Muscle of back (tissue), 11 donors: ENCODE measurements around the gene ZSCAN22. TPM values are rescaled to one million over a fixed set of nuclear protein-coding genes. Genes with fewer than 3 reads are reported as not detected.
A peak's percentile ranks its signal among the peaks of the same experiment; 100 is the strongest.
"Not testable (repeated sequence)": the region's sequence is repeated elsewhere in the genome, so short reads cannot be mapped to it uniquely, and the experiment has no call there.

ENCODE experiments used
- DNase-seq, 3 donors: peaks; one replicate each; pipeline versions ENCODE4 v3.0.0 to v3.0.0-alpha.2; 2013
- polyA plus RNA-seq, 10 donors: library from polyadenylated mRNA; unstranded; fragments of 120-200 nt; gene quantifications; one replicate each; pipeline ENCODE4 v1.2.1, GENCODE V29; 2013; ENCODE audit not compliant: insufficient read length in 10 of 10

ZSCAN22 gene
- polyA plus RNA-seq, 10 donors = 2.7 to 3.4 (median 2.9) TPM

DNA sequence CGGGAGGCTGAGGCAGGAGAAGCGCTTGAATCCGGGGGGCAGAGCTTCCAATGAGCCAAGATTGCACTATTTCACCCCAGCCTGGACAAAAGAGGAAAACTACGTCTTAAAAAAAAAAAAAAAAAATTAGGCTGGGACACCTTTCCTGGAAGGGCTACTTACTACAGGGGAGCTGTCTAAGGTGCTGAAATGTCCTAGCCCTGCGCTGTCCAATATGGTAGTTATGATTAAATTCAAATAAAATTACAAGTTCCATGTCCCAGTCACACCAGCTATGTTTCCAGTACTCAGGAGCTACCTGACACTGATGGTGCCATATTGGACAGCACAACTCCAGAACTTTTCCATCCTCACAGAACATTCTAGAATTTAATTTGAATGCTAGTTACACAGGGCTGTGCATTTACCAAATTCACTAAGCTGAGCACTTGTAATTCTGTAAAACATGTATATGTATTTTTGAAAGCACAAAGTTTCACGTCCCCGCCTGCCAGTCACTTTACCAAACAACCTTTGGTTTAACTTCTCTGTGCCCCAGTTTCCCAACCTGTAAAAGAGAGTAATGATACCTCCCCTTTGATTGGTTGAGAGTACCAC, 9.2 kb upstream of the ZSCAN22 start:
- DNase-seq = peak; percentile 13 to 57 (median 50)

DNA sequence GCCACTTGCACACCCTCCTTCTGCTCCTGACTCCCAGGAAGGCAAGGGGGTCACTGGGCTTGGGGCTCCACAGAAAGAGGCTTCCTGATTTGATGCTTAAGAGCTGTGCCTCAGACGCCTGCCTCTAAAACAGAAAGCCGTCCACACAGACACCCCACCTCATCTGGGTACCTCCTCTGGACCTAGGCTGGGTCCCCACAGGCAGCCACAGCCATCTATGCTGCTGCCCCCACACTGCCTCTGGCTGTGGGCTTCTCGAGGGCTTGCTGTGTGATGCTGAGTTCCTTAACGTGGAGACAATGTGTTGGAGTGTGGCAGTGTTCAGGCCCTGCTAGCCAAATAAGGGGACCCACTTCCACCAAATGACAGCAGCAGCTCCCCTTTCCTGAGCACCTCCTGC, 8.5 kb upstream of the ZSCAN22 start:
- no peak for DNase-seq

DNA sequence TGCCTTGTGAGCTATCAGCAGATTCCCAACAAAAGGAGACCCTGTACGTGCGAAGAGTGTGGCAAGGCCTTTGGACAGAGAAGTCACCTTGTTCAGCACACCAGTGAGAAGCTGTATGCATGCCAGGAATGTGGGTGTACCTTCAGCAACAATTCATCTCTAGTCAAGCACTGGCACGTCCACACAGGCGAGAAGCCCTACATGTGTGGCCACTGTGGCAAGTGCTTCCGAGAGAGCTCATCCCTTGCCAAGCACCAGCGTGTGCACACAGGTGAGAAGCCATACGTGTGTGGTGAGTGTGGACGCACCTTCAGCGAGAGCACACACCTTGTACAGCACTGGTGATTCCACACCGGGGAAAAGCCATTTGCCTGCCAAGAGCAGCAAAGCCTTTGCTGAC, 7.6 kb upstream of the ZSCAN22 start:
- no peak for DNase-seq

DNA sequence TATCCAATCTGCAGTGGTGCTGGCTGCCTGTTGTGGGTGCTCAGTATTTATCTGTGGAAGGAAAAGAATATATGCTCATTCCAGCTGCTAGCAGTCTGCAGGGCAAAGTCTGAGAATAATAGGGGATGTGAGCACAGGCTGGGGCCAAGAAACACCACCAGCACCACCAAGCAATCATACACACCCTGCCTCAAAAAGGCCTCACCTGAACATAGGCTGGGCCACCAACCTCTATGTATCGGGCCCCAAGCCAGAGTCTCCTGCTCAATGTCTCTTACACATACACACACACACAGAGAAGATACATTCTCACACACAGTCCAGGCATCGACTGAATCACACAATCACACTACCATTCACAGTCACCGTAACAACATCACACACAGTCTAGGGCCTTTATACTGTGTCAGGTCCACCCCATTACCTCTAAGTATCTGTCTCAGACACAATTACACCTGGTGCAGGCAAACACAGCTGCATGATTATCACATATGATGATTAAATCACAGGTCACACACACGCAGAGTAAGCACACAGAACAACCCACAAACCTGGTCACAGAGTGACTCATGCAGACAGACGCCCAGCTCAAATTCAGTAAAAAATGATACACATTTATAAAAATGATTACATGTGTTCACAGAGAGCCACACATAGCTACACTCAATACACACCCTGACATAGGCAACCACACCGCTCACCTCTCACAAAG, 1.3 kb upstream of the ZSCAN22 start:
- DNase-seq = no peak

DNA sequence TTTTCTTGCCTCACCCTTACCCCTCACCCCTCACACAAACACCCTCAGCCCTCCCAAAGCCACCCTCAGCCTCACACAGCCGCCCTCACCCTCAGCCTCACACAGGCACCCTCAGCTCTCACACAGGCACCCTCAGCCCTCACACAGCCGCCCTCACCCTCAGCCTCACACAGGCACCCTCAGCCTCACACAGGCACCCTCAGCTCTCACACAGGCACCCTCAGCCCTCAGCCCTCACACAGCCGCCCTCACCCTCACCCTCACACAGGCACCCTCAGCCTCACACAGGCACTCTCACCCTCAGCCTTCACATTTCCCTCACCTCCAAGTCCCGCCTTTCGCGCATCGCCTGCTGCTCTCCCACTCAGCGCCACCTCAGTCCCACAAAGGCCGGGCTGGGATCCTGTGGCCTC, 287 bp upstream of the ZSCAN22 start:
- no peak for DNase-seq

DNA sequence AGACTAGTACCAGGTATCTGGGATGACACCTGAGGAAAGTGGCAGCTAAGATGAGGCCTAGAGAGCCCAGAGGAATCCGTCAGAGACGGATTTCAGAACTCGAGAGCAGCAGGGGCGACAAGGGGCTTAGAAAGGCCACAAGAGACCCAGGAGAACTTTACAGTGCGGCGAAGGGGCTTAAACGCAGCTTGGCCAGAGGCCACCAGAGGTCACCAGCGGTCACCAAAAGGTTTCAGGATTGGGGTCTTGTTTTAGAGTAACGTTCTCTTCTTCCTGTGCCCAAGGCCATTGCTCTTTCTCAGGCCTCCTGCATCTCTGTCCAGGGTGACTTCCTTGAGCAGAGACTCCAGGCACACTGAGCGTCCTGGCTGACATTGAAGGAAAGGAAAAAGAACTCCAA, 2.2 kb downstream of the ZSCAN22 start:
- DNase-seq = peak in 1 of 3 donors; percentile 11

DNA sequence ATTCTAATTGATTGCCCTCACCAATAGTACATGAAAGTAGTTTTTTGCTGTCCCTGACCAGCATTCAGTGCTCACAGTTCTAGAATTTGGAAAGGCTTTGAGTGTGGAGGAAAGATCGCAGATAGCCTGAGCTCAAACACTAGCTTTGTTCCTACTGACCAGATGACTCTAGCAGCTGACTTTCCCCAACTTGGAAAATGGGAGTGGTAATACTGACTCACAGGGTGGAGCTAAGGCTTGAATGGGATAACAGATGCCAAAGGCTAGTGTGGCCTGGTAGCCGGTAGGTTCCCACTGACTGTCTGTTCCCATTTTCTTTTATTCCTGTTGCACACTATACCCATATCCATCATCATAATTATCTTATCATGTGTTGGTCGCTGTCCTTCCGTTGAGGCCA, 3.7 kb downstream of the ZSCAN22 start:
- peak in 1 of 3 donors; percentile 14 for DNase-seq

DNA sequence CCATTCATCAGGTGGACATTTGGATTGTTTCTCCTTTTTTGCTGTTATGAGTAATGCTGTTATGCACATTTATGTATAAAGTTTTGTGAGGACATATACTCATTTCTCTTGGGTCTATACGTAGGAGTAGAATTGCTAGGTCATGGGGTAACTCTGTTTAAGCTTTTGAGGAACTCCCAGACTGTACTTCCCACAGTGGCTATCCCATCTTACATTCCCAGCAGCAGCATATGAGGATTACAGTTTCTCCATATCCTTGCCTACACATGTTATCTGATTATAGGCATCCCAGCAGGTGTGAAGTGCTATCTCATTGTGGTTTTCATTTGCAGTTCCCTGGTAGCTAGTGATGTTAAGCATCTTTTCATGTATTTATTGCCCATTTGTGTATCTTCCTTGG, 5.9 kb downstream of the ZSCAN22 start:
- no peak for DNase-seq

DNA sequence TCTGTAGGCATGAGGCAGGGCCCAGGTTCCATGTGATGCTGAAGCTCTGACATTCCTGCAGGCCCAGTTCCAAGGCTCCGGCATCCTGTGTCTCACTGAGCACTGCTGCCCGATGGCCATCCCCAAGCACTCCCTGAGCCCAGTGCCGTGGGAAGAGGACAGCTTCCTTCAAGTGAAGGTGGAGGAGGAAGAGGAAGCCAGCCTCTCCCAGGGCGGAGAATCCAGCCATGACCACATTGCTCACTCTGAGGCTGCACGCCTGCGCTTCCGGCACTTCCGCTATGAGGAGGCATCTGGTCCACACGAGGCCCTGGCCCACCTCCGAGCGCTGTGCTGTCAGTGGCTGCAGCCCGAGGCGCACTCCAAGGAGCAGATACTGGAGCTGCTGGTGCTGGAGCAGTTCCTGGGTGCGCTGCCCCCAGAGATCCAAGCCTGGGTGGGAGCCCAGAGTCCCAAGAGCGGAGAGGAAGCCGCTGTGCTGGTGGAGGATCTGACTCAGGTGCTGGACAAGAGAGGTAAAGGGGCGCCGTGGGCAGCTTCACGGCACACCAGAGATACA, 8.0 kb downstream of the ZSCAN22 start:
- DNase-seq = no peak

DNA sequence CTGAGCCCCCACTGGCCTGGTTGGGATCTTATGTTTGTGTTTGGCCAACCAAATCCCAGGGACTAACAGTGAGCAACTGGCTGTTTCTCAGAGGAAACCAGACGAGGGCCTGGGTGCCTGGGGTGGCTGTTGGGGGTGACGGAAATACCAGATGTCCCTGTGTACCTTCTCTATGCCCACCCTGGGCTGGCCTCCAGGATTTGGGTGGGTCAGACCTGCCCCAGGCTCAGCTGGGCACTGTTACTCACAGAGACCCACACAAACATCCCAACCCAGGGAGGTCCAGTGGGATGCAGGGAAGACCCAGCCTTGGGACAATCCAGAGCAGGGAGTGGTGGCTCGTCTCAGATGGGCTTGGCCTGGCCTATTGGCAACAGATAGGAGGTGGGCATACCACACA, 8.8 kb downstream of the ZSCAN22 start:
- DNase-seq = no peak

DNA sequence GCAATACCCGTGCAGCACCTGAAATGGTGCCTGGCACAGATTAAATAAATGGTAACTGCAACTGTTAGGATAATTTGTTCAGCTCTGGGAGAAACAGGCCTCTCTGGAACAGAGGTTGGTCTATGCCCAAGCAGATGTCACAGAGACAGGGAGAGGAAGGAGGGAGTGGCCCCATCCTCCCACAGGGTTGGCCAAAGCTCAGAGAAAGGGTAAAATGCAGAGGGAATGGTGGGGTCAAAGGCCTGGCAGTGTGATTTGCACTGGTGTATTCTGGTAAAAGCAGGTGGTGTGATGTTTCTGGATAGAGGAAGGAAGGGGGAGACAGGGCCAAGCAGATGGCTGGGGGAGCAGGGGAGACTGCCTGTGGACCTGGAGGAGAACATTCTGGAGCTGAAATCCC, 9.4 kb downstream of the ZSCAN22 start:
- DNase-seq = no peak

DNA sequence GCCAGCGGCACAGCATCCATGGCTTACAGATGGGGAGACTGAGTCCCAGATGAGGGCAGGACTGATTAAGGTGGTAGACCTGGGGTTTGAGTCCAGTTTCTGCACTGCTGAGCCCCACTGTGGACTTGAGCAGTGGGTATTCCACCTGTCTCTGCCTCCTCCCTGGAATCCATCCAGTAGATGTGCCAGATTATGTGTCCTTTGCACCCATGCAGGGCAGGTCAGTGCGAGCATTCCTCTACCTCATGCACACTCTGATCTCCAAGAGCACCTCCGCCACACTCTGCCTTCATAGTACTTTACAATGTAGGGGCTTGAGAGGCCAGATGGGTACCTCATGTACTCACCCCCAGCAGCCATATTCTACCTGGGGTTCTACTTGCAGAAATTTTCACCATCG, 10.0 kb downstream of the ZSCAN22 start:
- no peak for DNase-seq

DNA sequence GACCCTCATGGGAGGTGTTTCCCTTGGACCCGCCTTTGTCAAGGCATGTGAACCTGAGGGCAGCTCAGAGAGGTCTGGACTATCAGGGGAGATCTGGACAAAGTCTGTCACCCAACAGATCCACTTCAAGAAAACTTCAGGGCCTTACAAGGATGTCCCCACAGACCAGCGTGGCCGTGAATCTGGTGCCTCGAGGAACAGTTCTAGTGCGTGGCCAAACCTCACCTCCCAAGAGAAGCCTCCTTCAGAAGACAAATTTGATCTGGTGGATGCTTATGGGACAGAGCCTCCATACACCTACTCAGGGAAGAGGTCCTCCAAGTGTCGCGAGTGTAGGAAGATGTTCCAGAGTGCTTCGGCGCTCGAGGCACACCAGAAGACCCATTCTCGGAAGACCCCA, 11.5 kb downstream of the ZSCAN22 start:
- no peak for DNase-seq

DNA sequence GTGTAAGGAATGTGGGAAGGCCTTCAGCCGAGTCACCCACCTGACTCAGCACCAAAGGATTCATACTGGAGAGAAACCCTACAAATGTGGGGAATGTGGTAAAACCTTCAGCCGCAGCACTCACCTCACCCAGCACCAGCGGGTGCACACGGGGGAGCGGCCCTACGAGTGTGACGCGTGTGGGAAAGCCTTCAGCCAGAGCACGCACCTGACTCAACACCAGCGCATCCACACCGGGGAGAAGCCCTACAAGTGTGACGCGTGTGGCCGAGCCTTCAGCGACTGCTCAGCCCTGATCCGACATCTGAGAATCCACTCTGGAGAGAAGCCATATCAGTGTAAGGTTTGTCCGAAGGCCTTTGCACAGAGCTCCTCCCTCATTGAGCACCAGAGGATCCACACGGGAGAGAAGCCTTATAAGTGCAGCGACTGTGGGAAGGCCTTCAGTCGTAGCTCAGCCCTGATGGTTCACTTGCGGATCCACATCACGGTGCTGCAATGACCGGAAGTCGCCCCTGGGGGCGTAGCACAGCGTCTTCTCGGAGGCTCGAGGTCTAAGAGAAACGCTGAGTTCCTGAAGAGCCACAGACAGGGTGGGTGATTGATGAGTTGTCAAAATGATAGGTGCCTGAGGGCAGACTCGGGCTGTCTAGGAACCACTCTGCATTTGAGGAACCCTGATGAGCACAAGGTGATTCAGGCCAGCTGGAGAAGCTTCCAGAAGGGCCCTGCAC, 12.2 kb downstream of the ZSCAN22 start:
- no peak for DNase-seq

DNA sequence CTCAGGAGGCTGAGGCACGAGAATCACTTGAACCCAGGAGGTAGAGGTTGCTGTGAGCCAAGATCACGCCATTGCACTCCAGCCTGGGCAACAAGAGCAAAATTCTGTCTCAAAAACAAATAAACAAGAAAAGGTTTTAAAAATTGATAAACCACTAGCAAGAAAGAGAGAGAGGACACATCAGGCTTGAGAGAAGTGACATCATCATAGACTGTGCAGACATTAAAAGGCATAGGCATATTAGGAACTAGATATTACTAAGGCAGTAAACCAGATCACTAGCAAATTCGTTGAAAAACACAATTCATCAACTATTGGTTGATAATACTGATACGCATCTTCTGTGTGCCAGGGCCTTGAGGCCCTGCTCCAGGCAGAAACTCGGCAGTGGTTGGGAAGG, 18.8 kb downstream of the ZSCAN22 start:
- DNase-seq = no peak

DNA sequence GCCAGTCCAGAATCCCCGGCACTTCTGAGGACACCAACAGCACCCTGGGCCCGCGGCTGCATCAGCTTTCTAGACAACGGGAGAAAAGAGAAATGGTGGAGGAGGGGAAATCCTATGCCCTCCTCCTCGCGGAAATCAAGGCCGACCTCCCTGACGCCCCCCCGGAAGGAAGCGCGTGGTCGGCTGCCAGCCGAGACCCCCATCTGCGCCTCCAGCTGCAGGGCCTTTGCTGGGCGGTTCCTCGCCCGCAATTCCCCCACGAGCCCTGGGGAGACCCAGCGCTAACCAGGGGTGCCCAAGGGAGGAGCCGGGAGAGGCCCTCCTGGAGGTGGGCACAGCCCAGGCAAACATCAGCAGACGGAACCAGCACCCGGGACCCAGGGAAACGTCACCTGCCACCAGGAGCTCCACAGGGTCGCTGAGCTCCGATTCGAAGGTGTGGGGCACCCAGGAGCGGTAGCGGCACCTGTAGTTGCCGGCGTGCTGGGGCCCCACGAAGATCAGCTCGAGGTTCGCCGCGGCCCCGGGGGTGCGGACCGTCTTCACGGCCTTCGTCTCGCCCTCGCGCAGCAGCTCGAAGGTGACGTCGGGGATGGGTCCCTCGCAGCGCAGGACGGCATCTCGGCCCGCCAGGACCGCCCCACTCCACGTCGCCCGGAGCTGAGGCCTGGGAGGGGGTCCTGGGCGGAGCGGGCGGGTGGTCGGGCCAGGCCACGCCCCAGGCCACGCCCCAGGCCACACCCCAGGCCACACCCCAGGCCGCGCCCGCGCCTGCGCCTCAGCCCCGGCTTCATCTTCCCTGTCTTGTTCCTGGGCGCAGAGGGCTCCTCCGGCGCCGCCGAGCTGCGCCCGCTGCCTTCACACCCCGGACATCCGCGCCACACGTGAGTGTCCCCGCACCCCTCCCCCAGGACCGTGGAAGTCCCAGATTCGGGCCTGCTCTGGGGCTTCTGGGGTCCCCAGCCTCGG, 20.5 kb downstream of the ZSCAN22 start:
- DNase-seq = peak; percentile 37 to 66 (median 47)

DNA sequence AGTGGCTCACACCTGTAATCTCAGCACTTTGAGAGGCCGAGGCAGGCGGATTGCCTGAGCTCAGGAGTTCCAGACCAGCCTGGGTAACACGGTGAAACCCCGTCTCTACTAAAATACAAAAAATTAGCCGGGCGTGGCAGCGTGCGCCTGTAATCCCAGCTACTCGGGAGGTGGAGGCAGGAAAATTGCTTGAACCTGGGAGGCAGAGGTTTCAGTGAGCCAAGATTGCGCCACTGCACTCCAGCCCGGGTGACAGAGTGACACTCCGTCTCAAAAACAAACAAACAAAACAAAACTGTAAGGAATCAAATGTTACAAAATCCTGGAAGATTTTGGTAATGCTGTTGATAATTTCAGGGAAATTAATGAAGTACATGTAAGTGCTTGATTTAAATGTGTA, 21.3 kb downstream of the ZSCAN22 start:
- DNase-seq = not testable (repeated sequence)

DNA sequence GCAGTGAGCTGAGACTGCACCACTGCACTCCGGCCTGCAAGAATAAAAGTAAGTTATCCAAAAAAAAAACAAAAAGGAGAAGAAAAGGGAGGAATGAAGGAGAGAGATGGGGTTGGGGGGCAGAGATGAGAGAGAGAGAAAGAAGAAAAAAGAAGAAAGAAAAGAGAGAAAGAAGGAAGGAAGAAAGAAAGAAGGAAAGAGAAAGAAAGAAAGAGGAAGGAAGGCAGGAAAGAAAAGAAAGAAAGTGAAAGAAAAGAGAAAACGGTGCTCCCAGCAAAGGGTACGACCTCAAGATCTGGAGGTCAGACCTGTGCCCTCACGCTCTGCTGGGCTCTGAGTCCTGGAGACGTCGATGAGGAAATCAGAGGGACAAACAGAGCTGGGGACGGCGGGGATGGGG, 22.8 kb downstream of the ZSCAN22 start:
- no peak for DNase-seq

DNA sequence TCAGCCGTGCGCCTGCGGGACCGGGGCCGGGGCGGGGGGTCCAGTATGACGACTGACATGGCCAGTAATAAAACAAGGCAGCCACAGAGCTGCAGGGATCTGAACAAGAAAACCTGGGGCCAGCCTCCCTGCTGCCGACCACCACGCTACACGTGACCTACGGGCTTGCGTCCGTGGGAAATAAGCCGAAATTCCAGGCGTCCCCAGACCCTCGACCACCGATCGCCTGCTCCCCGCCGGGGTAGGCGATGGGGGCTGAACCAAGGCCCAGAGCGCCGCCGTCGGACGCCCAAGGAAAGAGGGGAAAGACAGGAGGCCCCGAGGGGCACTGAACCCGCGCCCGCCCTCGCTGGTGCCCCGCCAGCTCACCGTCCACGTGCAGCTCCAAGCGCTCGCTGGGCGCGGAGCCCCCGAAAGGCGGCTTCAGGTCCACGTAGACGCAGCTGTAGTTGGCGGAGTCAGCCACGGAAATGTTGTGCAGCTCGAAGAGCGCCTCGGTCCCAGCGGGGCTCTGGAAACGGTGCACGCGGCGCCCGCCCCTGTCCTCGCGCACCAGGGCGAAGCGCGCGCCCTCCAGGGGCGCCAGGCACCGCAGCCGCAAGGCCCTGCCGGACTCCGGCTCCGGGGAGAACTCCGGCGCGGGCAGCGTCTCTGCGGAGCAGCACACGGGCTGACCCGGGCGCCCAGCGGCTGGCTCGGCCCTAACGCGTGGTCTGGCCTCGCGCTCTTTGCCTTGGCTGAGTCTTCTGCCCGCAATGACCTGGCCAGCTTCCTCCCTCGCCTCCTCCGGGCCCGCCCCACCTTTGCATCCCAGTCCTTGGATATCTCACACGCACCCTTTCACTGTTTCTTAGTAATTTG, 23.4 kb downstream of the ZSCAN22 start:
- DNase-seq = peak in 1 of 3 donors; percentile 62

DNA sequence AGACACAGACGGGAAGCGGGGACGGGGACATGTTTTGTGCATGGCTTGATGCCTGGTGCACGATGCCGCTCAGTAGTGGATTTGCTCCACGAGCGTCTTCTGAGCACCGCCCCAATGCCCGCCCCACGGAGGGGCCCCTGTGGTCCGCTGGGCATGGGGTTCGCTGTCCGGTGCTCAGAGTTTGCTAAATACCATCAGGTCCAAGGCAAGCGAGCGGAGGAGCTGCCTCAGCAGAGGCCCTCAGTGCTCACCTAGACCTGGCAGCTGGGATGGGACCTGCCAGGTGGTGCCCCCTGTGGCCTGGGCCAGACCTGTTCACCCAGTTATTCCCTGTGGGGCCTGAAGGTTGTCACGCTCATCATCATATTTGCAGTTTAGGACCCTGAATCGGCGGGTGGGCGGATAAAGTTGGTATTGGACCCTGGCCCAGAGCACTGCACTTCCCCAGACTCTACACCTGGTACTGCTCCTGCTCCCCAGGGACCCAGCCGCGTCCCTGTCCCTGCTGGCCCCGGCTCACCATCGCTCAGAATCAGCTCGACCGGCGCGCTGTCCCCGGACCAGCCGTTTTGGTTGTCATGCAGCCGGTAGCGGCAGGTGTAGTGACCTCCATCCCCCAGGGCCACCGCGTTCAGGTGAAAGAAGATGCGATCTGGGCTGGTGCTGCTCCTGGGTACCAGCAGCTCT, 24.2 kb downstream of the ZSCAN22 start:
- no peak for DNase-seq
